H1 (cell line): ENCODE results near the gene CDC42SE1. TPM values are rescaled to one million over a fixed set of nuclear protein-coding genes. Genes with fewer than 3 reads are reported as not detected.

Experiments used
- CTCF ChIA-PET: fragments of 300-600 bp; sonication (Branson Sonifier 250); formaldehyde crosslinking; loops from one replicate; lab custom pipeline; 2021; ENCODE audit not compliant: partially characterized antibody; lab: Charles Lee
- POLR2A ChIA-PET: fragments of 300-600 bp; sonication (Branson Sonifier 250); formaldehyde crosslinking; loops from one replicate; lab custom pipeline; 2021; ENCODE audit warnings: inconsistent platforms; ENCODE audit not compliant: partially characterized antibody; lab: Charles Lee
- DNase-seq, 2 experiments: peaks; one replicate each; pipeline versions ENCODE4 v3.0.0 to v3.0.0-alpha.2; 2010 to 2022; ENCODE audit warnings: low spot score in 2 of 2, low read depth in 1 of 2, mixed read lengths in 1 of 2
- FAIRE-seq: peaks from 2 replicates; lab custom pipeline; 2011; peaks lifted over from hg19 to GRCh38; lab: Jason Lieb, UNC
- H2AFZ ChIP-seq: 2 replicates; pipeline ENCODE4 v1.8.1; 2012; ENCODE audit warnings: low read length, inconsistent platforms
- H2AK5ac ChIP-seq: 2 replicates; pipeline ENCODE4 v1.6.1; 2013; ENCODE audit warnings: low read depth, low read length
- H2BK120ac ChIP-seq: replicated peaks from 2 replicates; pipeline ENCODE3; 2013; ENCODE audit warnings: low read depth, low read length, inconsistent platforms
- H2BK12ac ChIP-seq: 2 replicates; pipeline ENCODE4 v1.6.1; 2013; ENCODE audit warnings: low read depth, low read length
- H2BK15ac ChIP-seq: 2 replicates; pipeline ENCODE4 v1.6.1; 2013; ENCODE audit warnings: low read length
- H2BK20ac ChIP-seq: 2 replicates; pipeline ENCODE4 v1.6.1; 2013; ENCODE audit warnings: low read length
- H2BK5ac ChIP-seq: 2 replicates; pipeline ENCODE4 v1.6.1; 2013; ENCODE audit warnings: low read depth, low read length
- H3K14ac ChIP-seq: 2 replicates; pipeline ENCODE4 v1.6.1; 2013; ENCODE audit warnings: inconsistent platforms; ENCODE audit not compliant: insufficient read length
- H3K18ac ChIP-seq: 2 replicates; pipeline ENCODE4 v1.6.1; 2013; ENCODE audit warnings: low read length; ENCODE audit errors: extremely low read depth
- H3K23ac ChIP-seq: 2 replicates; pipeline ENCODE4 v1.6.1; 2013; ENCODE audit warnings: inconsistent platforms; ENCODE audit not compliant: insufficient read length
- H3K23me2 ChIP-seq: 2 replicates; pipeline ENCODE4 v1.6.1; 2013; ENCODE audit warnings: low read depth, low read length
- H3K27ac ChIP-seq: 2 replicates; pipeline ENCODE4 v1.6.1; 2011; ENCODE audit warnings: low read depth, low read length, inconsistent platforms
- H3K27me3 ChIP-seq, 4 experiments: replicated peaks in 1 of 4; 1 replicate in 1 of 4; 2 replicates in 3 of 4; pipeline versions ENCODE4 v1.6.1 to v1.8.1; 2011 to 2013; ENCODE audit warnings: low read length in 3 of 4, mild to moderate bottlenecking in 3 of 4, inconsistent platforms in 2 of 4, mixed read lengths in 2 of 4, moderate library complexity in 1 of 4; ENCODE audit not compliant: control insufficient read depth in 3 of 4, insufficient read depth in 3 of 4; ENCODE audit errors: extremely low read depth in 1 of 4
- H3K36me3 ChIP-seq, 4 experiments: 2 replicates each; pipeline versions ENCODE4 v1.6.1 to v1.8.1; 2011 to 2013; ENCODE audit warnings: mild to moderate bottlenecking in 4 of 4, low read length in 3 of 4, moderate library complexity in 2 of 4, control low read depth in 1 of 4, inconsistent platforms in 1 of 4; ENCODE audit not compliant: insufficient read depth in 4 of 4, control insufficient read depth in 2 of 4
- H3K4ac ChIP-seq: replicated peaks from 2 replicates; pipeline ENCODE3; 2013; ENCODE audit warnings: low read length, low read depth, mixed read lengths, inconsistent platforms; ENCODE audit not compliant: insufficient read length
- H3K4me1 ChIP-seq, 4 experiments: replicated peaks in 1 of 4; 1 replicate in 1 of 4; 2 replicates in 3 of 4; pipeline versions ENCODE4 v1.6.1 to v1.8.1; 2011 to 2013; ENCODE audit warnings: low read length in 3 of 4, inconsistent platforms in 2 of 4, mixed read lengths in 1 of 4; ENCODE audit not compliant: insufficient read depth in 4 of 4, control insufficient read depth in 3 of 4
- H3K4me2 ChIP-seq, 2 experiments: 2 replicates each; pipeline versions ENCODE4 v1.6.1 to v1.8.1; 2011 to 2013; ENCODE audit warnings: low read depth in 2 of 2, low read length in 2 of 2, control low read depth in 1 of 2, inconsistent platforms in 1 of 2, mild to moderate bottlenecking in 1 of 2; ENCODE audit not compliant: insufficient read depth in 1 of 2
- H3K4me3 ChIP-seq, 4 experiments: fragments of 200-600, 300-600 bp in 1 of 4; sonication (generic), shearing (Covaris generic), sonication (Bioruptor Twin) in 1 of 4; 2 replicates each; pipeline versions ENCODE4 v1.5.1 to v1.8.1; 2011 to 2016; ENCODE audit warnings: low read length in 4 of 4, low read depth in 3 of 4, control low read depth in 2 of 4, inconsistent platforms in 2 of 4, mild to moderate bottlenecking in 2 of 4, mixed read lengths in 1 of 4, moderate library complexity in 1 of 4; ENCODE audit not compliant: insufficient read depth in 2 of 4; ENCODE audit errors: extremely low read depth in 1 of 4
- H3K56ac ChIP-seq: replicated peaks from 2 replicates; pipeline ENCODE3; 2013; ENCODE audit warnings: low read depth, mild to moderate bottlenecking, mixed read lengths, low read length, inconsistent platforms; ENCODE audit not compliant: insufficient read length
- H3K79me1 ChIP-seq: 2 replicates; pipeline ENCODE4 v1.6.1; 2013; ENCODE audit warnings: low read depth, low read length, control low read depth
- H3K79me2 ChIP-seq, 2 experiments: 2 replicates each; pipeline versions ENCODE4 v1.6.1 to v1.8.1; 2012 to 2013; ENCODE audit warnings: low read length in 2 of 2, mild to moderate bottlenecking in 2 of 2, inconsistent platforms in 1 of 2; ENCODE audit not compliant: insufficient read depth in 2 of 2, control insufficient read depth in 1 of 2
- H3K9ac ChIP-seq, 4 experiments: replicated peaks in 1 of 4; 1 replicate in 1 of 4; 2 replicates in 3 of 4; pipeline versions ENCODE4 v1.6.1 to v1.8.1; 2011 to 2013; ENCODE audit warnings: low read depth in 3 of 4, low read length in 3 of 4, control low read depth in 2 of 4, mild to moderate bottlenecking in 2 of 4, moderate library complexity in 2 of 4, inconsistent platforms in 1 of 4; ENCODE audit errors: extremely low read depth in 1 of 4
- H3K9me3 ChIP-seq, 2 experiments: 2 replicates each; pipeline versions ENCODE4 v1.6.1 to v1.8.1; 2012 to 2013; ENCODE audit warnings: mild to moderate bottlenecking in 2 of 2, moderate library complexity in 2 of 2, control low read depth in 1 of 2, inconsistent platforms in 1 of 2, low read depth in 1 of 2, low read length in 1 of 2, mixed read lengths in 1 of 2; ENCODE audit not compliant: insufficient read depth in 2 of 2
- H4K20me1 ChIP-seq, 2 experiments: replicated peaks in 1 of 2; 2 replicates each; pipeline versions ENCODE3 to v1.8.1; 2011 to 2013; ENCODE audit warnings: inconsistent platforms in 2 of 2, low read length in 2 of 2, mild to moderate bottlenecking in 1 of 2; ENCODE audit not compliant: insufficient read depth in 2 of 2, control insufficient read depth in 1 of 2
- H4K5ac ChIP-seq: 2 replicates; pipeline ENCODE4 v1.6.1; 2013; ENCODE audit warnings: low read length, low read depth, mixed read lengths, inconsistent platforms; ENCODE audit not compliant: insufficient read length
- H4K8ac ChIP-seq: 2 replicates; pipeline ENCODE4 v1.8.0; 2013; ENCODE audit warnings: mild to moderate bottlenecking, moderate library complexity, low read length, inconsistent platforms; ENCODE audit not compliant: insufficient read depth; ENCODE audit errors: extremely low read depth
- H4K91ac ChIP-seq: replicated peaks from 2 replicates; pipeline ENCODE3; 2013; ENCODE audit warnings: low read length, mixed read lengths, inconsistent platforms; ENCODE audit not compliant: insufficient read length
- BRCA1 ChIP-seq: IDR thresholded peaks from 2 replicates; pipeline ENCODE4 v1.6.1; 2012; ENCODE audit warnings: low read depth, low read length, improper control_type of control experiment
- CEBPB ChIP-seq: IDR thresholded peaks from 2 replicates; pipeline ENCODE4 v1.6.1; 2012; ENCODE audit warnings: low read depth, low read length
- CTBP2 ChIP-seq: IDR thresholded peaks from 2 replicates; pipeline ENCODE4 v1.7.0; 2011; ENCODE audit warnings: borderline replicate concordance, mild to moderate bottlenecking, moderate library complexity, mixed read lengths, low read length; ENCODE audit not compliant: insufficient read depth, insufficient read length
- EP300 ChIP-seq, 2 experiments: IDR thresholded peaks; 1 replicate in 1 of 2; 2 replicates in 1 of 2; pipeline ENCODE4 v1.6.1; 2011 to 2012; ENCODE audit warnings: low read depth in 2 of 2, low read length in 2 of 2, mild to moderate bottlenecking in 2 of 2, borderline replicate concordance in 1 of 2, inconsistent platforms in 1 of 2, moderate library complexity in 1 of 2
- KDM1A ChIP-seq: fragments of 200-600, 300-600 bp; sonication (generic); IDR thresholded peaks from 2 replicates; pipeline ENCODE4 v1.7.1; 2016; ENCODE audit warnings: mild to moderate bottlenecking, low read length, borderline replicate concordance
- KDM5A ChIP-seq: fragments of 200-600 bp; IDR thresholded peaks from 2 replicates; pipeline ENCODE4 v1.7.1; 2012; ENCODE audit warnings: mild to moderate bottlenecking, low read length, inconsistent platforms, mixed read lengths
- MAFK ChIP-seq: IDR thresholded peaks from 2 replicates; pipeline ENCODE4 v1.6.1; 2012; ENCODE audit warnings: low read depth, mild to moderate bottlenecking, improper control_type of control experiment, low read length
- POLR2A ChIP-seq, 2 experiments: IDR thresholded peaks; 1 replicate in 1 of 2; 2 replicates in 1 of 2; pipeline ENCODE4 v1.6.1; 2011; ENCODE audit warnings: low read depth in 2 of 2, low read length in 2 of 2, mild to moderate bottlenecking in 2 of 2; ENCODE audit errors: control extremely low read depth in 1 of 2
- RFX5 ChIP-seq: IDR thresholded peaks from 2 replicates; pipeline ENCODE4 v1.6.1; 2011; ENCODE audit warnings: low read depth, low read length, improper control_type of control experiment, borderline replicate concordance
- RXRA ChIP-seq: IDR thresholded peaks from 2 replicates; pipeline ENCODE4 v1.6.1; 2011; ENCODE audit warnings: low read depth, mild to moderate bottlenecking, low read length, moderate library complexity; ENCODE audit not compliant: insufficient read depth
- TBP ChIP-seq: IDR thresholded peaks from 2 replicates; pipeline ENCODE4 v1.6.1; 2011; ENCODE audit warnings: low read depth, low read length, improper control_type of control experiment
- ZNF274 ChIP-seq: IDR thresholded peaks from 2 replicates; pipeline ENCODE4 v1.7.0; 2012; ENCODE audit warnings: low read length, borderline replicate concordance; ENCODE audit errors: extremely low read depth
- WGBS, 2 experiments: shearing (Covaris generic) in 1 of 2; methylation state at CpG; one replicate each; pipeline versions ENCODE4 v1.1.6 to v1.1.7; 2013 to 2015; ENCODE audit warnings: low lambda C conversion rate in 2 of 2, mixed read lengths in 2 of 2, inconsistent platforms in 1 of 2, low coverage in 1 of 2, missing lambda C conversion rate in 1 of 2; ENCODE audit not compliant: insufficient replicate concordance in 2 of 2, insufficient coverage in 1 of 2, insufficient read length in 1 of 2; ENCODE audit errors: extremely low coverage in 1 of 2, missing lambda C conversion rate in 1 of 2; 5-methylcytosine and 5-hydroxymethylcytosine counted together
- polyA plus RNA-seq, 7 experiments: library from polyadenylated mRNA; depleted of rRNA in 3 of 7; stranded (reverse) in 5 of 7; unstranded in 2 of 7; fragments of >200 nt in 5 of 7; fragments of 200-250 nt in 2 of 7; gene quantifications; 1 replicate in 5 of 7; 2 replicates in 1 of 7; 4 replicates in 1 of 7; pipeline versions ENCODE4 v1.2.1 to v1.2.3, GENCODE V29; 2011 to 2013; ENCODE audit warnings: missing spikeins in 2 of 7, mixed read lengths in 2 of 7
- total RNA-seq: library from RNA; stranded (reverse); fragmentation: NEBNext Ultra II Directional; extraction: Animal tissue kit (Norgen Biotek cat#: 25700); gene quantifications from 2 replicates; pipeline ENCODE4 v1.2.1, GENCODE V29; 2021
- TF ChIP-seq, protein P1 (sequence below): IDR thresholded peaks from 2 replicates; pipeline ENCODE4 v1.6.1; 2012; ENCODE audit warnings: low read length, inconsistent platforms

CDC42SE1 gene
- total and polyA plus RNA-seq, 2 of the 8 experiments (the other 6 are each of a cell fraction or from before 2014, with no cell fraction given), result 30.5 to 74.1 TPM

DNA sequence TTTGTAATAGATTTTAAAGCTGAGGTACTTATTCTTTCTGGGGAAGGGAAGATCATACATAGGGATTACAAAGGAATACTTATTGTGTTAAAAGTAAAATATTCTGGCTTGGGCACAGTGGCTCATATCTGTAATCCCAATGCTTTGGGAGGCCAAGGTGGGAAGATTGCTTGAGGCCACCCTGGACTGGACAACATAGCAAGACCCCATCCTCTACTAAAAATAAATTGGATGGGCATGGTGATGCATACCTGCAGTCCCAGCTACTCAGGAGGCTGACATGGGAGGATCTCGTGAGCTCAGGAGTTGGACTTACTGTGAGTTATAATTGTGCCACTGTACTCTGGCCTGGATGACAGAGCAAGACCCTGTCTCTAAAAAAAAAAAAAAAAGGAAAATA, 38.7 kb upstream of the CDC42SE1 start:
- no peak overlapping the region for H3K18ac ChIP-seq
- DNase-seq (no peak), FAIRE-seq (no peak)
- no peak overlapping the region for H3K4me2 ChIP-seq
- H3K4me1 ChIP-seq, result no peaks in the 10 kb centered on the region
- no peak overlapping the region for H3K4me3 ChIP-seq
- no peaks in the 10 kb centered on the region for H3K23me2 ChIP-seq
- H4K91ac ChIP-seq, result no peak overlapping the region
- H3K79me1 ChIP-seq, result no peaks in the 10 kb centered on the region
- no peak overlapping the region for H2AK5ac ChIP-seq
- no peak overlapping the region for H2BK15ac ChIP-seq
- no peaks in the 10 kb centered on the region for H3K79me2 ChIP-seq
- H2BK120ac ChIP-seq, result no peak overlapping the region
- H2BK20ac ChIP-seq, result no peak overlapping the region
- 78% methylated on average over 1 of the region's 1 CpG; no CpG with 5 or more reads in 1 of the 2 experiments for WGBS, 2 experiments
- H3K56ac ChIP-seq, result no peak overlapping the region
- no peak overlapping the region for H4K8ac ChIP-seq
- H3K36me3 ChIP-seq, result no peaks in the 10 kb centered on the region
- H2BK5ac ChIP-seq, result no peak overlapping the region
- no peak overlapping the region for H4K5ac ChIP-seq
- no peaks in the 10 kb centered on the region for H3K27me3 ChIP-seq
- POLR2A ChIA-PET, result interaction anchor here (1.2 to 1.4 kb wide), 3 partner anchors 35 to 67 kb away, joined by 3 to 4 read pairs (median 4); partner anchors contain the start of gene TNFAIP8L2
- H2AFZ ChIP-seq, result no peak overlapping the region
- no peak overlapping the region for H3K9ac ChIP-seq
- no peak overlapping the region for H2BK12ac ChIP-seq
- TF ChIP-seq EP300 (IDR thresholded peaks at IDR 0.05; ENCODE audit: borderline replicate concordance in 1 of 2, low read depth in 2 of 2, low read length in 2 of 2) (no peak), CTBP2 (no peak), CEBPB (no peak), RFX5 (no peak), MAFK (no peak), POLR2A (IDR thresholded peaks at IDR 0.05; ENCODE audit: control extremely low read depth in 1 of 2, low read depth in 2 of 2, low read length in 2 of 2) (no peak), KDM5A (no peak), KDM1A (no peak), RXRA (no peak), ZNF274 (no peak), BRCA1 (no peak), TBP (no peak)
- TF ChIP-seq, protein P1, sequence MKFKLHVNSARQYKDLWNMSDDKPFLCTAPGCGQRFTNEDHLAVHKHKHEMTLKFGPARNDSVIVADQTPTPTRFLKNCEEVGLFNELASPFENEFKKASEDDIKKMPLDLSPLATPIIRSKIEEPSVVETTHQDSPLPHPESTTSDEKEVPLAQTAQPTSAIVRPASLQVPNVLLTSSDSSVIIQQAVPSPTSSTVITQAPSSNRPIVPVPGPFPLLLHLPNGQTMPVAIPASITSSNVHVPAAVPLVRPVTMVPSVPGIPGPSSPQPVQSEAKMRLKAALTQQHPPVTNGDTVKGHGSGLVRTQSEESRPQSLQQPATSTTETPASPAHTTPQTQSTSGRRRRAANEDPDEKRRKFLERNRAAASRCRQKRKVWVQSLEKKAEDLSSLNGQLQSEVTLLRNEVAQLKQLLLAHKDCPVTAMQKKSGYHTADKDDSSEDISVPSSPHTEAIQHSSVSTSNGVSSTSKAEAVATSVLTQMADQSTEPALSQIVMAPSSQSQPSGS, result no peak
- no peak overlapping the region for H3K27ac ChIP-seq
- no peak overlapping the region for H3K14ac ChIP-seq
- H3K9me3 ChIP-seq, result no peaks in the 10 kb centered on the region
- CTCF ChIA-PET, result interaction anchor here (1.3 to 15.7 kb wide), 8 partner anchors 9 to 59 kb away, joined by 4 to 285 read pairs (median 22); partner anchors contain the start of genes CDC42SE1, GABPB2, MLLT11 and TNFAIP8L2
- H3K4ac ChIP-seq, result no peak overlapping the region
- no peaks in the 10 kb centered on the region for H4K20me1 ChIP-seq
- H3K23ac ChIP-seq, result no peak overlapping the region
